Loucy (cell line): ENCODE measurements around the gene LDB3.

Experiments
- H2AFZ ChIP-seq: fragments of 200-600 bp; sonication (generic); 2 replicates; pipeline ENCODE4 v1.6.0; 2016; ENCODE audit warnings: antibody characterized with exemption, mild to moderate bottlenecking, low read length, moderate library complexity
- H3F3A ChIP-seq: fragments of 200-600 bp; 2 replicates; pipeline ENCODE4 v1.6.0; 2016; ENCODE audit warnings: antibody characterized with exemption, low read depth, mild to moderate bottlenecking
- H3K27me3 ChIP-seq: fragments of 200-600 bp; sonication (generic); 2 replicates; pipeline ENCODE4 v1.6.1; 2014; ENCODE audit warnings: low read length, mild to moderate bottlenecking; ENCODE audit not compliant: insufficient read depth, poor library complexity, severe bottlenecking
- H3K36me3 ChIP-seq: fragments of 200-600 bp; sonication (generic); 2 replicates; pipeline ENCODE4 v1.6.1; 2016; ENCODE audit warnings: low read length; ENCODE audit not compliant: insufficient read depth
- H3K4me1 ChIP-seq: fragments of 200-600 bp; sonication (generic); 2 replicates; pipeline ENCODE4 v1.5.1; 2014; ENCODE audit warnings: low read length, mild to moderate bottlenecking; ENCODE audit not compliant: insufficient read depth, poor library complexity, severe bottlenecking
- H3K4me2 ChIP-seq: fragments of 200-600 bp; sonication (generic); 2 replicates; pipeline ENCODE4 v1.6.0; 2014; ENCODE audit warnings: antibody characterized with exemption, low read length, low read depth, mild to moderate bottlenecking; ENCODE audit not compliant: poor library complexity, severe bottlenecking
- H3K4me3 ChIP-seq: fragments of 200-600 bp; sonication (generic); 2 replicates; pipeline ENCODE4 v1.5.1; 2014; ENCODE audit warnings: low read length, mild to moderate bottlenecking, mixed read lengths; ENCODE audit not compliant: poor library complexity, severe bottlenecking
- H3K79me2 ChIP-seq: fragments of 200-600 bp; sonication (generic); 2 replicates; pipeline ENCODE4 v1.6.1; 2014; ENCODE audit warnings: low read length; ENCODE audit not compliant: insufficient read depth
- H3K9ac ChIP-seq: fragments of 200-600 bp; sonication (generic); 2 replicates; pipeline ENCODE4 v1.6.0; 2014; ENCODE audit warnings: mild to moderate bottlenecking, low read depth, low read length, moderate library complexity; ENCODE audit not compliant: poor library complexity, severe bottlenecking
- H3K9me2 ChIP-seq: fragments of 200-600 bp; sonication (generic); replicated peaks from 2 replicates; pipeline ENCODE4 v1.6.1; 2016; ENCODE audit warnings: low read depth, low read length, mixed read lengths
- H3K9me3 ChIP-seq: fragments of 200-600 bp; sonication (generic); 2 replicates; pipeline ENCODE4 v1.6.1; 2014; ENCODE audit warnings: mild to moderate bottlenecking, antibody characterized with exemption, low read length, low read depth; ENCODE audit not compliant: insufficient read depth
- H4K20me1 ChIP-seq: fragments of 200-600 bp; sonication (generic); 2 replicates; pipeline ENCODE4 v1.6.0; 2014; ENCODE audit warnings: antibody characterized with exemption, low read length, mild to moderate bottlenecking; ENCODE audit not compliant: insufficient read depth, poor library complexity, severe bottlenecking
- EZH2phosphoT487 ChIP-seq: fragments of 200-600 bp; IDR thresholded peaks from 2 replicates; pipeline ENCODE4 v1.6.1; 2018; ENCODE audit warnings: antibody characterized with exemption, mild to moderate bottlenecking, moderate library complexity, borderline replicate concordance
- TF ChIP-seq, protein P1 (sequence below): fragments of 200-600 bp; sonication (generic); conservative IDR thresholded peaks from 2 replicates; pipeline ENCODE4 v1.5.1; 2014; ENCODE audit warnings: mild to moderate bottlenecking, antibody characterized with exemption, low read length

The LDB3 gene

DNA sequence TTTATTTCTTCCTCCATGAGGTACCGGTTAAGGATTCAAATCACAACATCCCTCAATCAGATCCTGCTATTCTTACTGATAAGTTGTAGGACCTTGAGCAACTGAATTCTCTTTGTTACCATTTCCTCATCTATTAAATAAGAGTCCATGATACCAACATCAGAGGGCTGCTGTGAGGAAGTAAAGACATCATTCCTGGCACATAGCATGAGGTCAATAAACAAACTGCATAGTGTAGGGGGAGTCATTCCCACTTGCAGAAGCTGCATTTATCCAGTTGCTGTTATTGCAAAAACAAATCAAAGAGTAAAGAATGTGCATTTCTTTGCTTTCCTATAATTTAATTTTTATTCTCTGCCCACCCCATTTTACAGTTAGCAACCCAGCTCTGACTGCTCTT, 36.8 kb downstream of the LDB3 start:
- Histone ChIP-seq H3K79me2 (no peaks in the 10 kb centered on the region), H3K36me3 (no peaks in the 10 kb centered on the region), H3F3A (no peaks in the 10 kb centered on the region), H3K27me3 (no peaks in the 10 kb centered on the region), H3K9ac (no peak overlapping the region), H4K20me1 (no peaks in the 10 kb centered on the region), H3K4me1 (no peaks in the 10 kb centered on the region), H2AFZ (no peak overlapping the region), H3K4me2 (no peak overlapping the region), H3K4me3 (no peak overlapping the region), H3K9me2 (no peaks in the 10 kb centered on the region), H3K9me3 (no peaks in the 10 kb centered on the region)
- TF ChIP-seq EZH2phosphoT487, result no peak
- TF ChIP-seq, protein P1, sequence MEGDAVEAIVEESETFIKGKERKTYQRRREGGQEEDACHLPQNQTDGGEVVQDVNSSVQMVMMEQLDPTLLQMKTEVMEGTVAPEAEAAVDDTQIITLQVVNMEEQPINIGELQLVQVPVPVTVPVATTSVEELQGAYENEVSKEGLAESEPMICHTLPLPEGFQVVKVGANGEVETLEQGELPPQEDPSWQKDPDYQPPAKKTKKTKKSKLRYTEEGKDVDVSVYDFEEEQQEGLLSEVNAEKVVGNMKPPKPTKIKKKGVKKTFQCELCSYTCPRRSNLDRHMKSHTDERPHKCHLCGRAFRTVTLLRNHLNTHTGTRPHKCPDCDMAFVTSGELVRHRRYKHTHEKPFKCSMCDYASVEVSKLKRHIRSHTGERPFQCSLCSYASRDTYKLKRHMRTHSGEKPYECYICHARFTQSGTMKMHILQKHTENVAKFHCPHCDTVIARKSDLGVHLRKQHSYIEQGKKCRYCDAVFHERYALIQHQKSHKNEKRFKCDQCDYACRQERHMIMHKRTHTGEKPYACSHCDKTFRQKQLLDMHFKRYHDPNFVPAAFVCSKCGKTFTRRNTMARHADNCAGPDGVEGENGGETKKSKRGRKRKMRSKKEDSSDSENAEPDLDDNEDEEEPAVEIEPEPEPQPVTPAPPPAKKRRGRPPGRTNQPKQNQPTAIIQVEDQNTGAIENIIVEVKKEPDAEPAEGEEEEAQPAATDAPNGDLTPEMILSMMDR, result no peak

DNA sequence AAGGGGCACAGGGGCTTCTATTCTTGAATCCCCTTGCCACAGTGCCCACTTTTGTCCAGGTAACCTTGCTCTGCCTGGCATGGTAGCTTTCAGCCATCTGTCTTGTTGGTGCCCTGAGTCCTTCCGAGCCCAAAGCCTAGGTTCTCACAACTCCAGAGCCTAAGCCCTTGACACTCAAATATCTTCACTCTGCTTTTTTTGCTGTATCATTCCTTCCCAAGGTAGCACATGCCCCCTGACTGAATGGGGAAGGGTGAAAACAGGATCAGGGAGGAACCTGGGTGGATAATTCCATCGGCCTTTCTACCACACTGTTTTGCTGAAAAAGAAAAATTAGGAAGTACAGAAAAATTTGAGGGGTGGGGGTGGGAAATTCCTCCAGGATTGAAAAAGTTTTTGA, 37.6 kb downstream of the LDB3 start:
- Histone ChIP-seq H3K4me3 (no peak overlapping the region), H3F3A (no peaks in the 10 kb centered on the region), H3K36me3 (no peaks in the 10 kb centered on the region), H3K9ac (no peak overlapping the region), H3K4me1 (peaks cover 3% of the 10 kb centered on the region), H4K20me1 (no peaks in the 10 kb centered on the region), H2AFZ (no peak overlapping the region), H3K27me3 (no peaks in the 10 kb centered on the region), H3K9me2 (no peaks in the 10 kb centered on the region), H3K9me3 (no peaks in the 10 kb centered on the region), H3K79me2 (no peaks in the 10 kb centered on the region), H3K4me2 (no peak overlapping the region)
- TF ChIP-seq, protein P1, result no peak
- TF ChIP-seq EZH2phosphoT487, result no peak

DNA sequence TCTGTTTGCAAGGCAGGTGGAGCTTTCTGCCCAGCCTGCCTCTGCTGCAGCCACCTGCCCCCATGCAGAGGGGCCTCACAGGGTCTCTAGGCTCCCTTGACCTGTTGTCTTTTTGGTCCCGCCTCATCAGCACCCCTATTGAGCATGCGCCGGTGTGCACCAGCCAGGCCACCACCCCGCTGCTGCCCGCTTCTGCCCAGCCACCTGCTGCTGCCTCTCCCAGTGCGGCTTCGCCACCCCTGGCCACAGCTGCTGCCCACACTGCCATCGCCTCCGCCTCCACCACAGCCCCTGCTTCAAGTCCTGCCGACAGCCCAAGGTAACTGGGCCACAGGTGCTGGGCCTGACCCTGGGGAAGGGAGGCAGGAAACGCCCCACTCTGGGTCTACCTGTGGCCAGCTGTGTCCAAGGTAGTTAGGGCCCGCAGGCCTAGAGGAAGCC, 38.1 kb downstream of the LDB3 start:
- Histone ChIP-seq H3K27me3 (no peaks in the 10 kb centered on the region), H3K9me3 (no peaks in the 10 kb centered on the region), H3K4me2 (no peak overlapping the region), H3K9me2 (no peaks in the 10 kb centered on the region), H3F3A (no peaks in the 10 kb centered on the region), H4K20me1 (no peaks in the 10 kb centered on the region), H3K9ac (no peak overlapping the region), H3K36me3 (no peaks in the 10 kb centered on the region), H2AFZ (no peak overlapping the region), H3K4me1 (peaks cover 4% of the 10 kb centered on the region), H3K4me3 (no peak overlapping the region), H3K79me2 (no peaks in the 10 kb centered on the region)
- TF ChIP-seq, protein P1, result no peak
- no peak for TF ChIP-seq EZH2phosphoT487
